Forelimb muscle (tissue), 1 donor: ENCODE results near the gene BROX. TPM values are rescaled to one million over a fixed set of nuclear protein-coding genes. Genes with fewer than 3 reads are reported as not detected.

Experiments
- DNase-seq: peaks from one replicate; pipeline ENCODE4 v3.0.0-alpha.2; 2013; ENCODE audit warnings: low read depth
- polyA plus RNA-seq: library from polyadenylated mRNA; unstranded; fragments of 120-200 nt; gene quantifications from one replicate; pipeline ENCODE4 v1.2.1, GENCODE V29; 2013; ENCODE audit not compliant: insufficient read length

The BROX gene
- polyA plus RNA-seq, 1 donor: 21.4 TPM

GRCh38 chr1:222777463-222777862 is 65.1 kb downstream of the BROX start:
- no peak for DNase-seq

- DNase-seq: no peak
These were observed 65.6 kb downstream of the BROX start for GRCh38 chr1:222777977-222778376.

- DNase-seq: no peak
These were observed 68.9 kb downstream of the BROX start for GRCh38 chr1:222781251-222781650.

- no peak for DNase-seq
These were observed 70.7 kb downstream of the BROX start for GRCh38 chr1:222783051-222783450.

GRCh38 chr1:222784371-222784770 is 72.0 kb downstream of the BROX start:
- no peak for DNase-seq

Other genes with a start within 250 kb of the BROX start
- gene HHIPL2, start 164.5 kb upstream of the BROX start, polyA plus RNA-seq: 0.09 TPM
- 8.3 TPM for gene TAF1A, start 122.6 kb upstream of the BROX start, polyA plus RNA-seq
- gene MIA3, start 94.5 kb upstream of the BROX start, polyA plus RNA-seq: 59.9 TPM
- 51.3 TPM for gene AIDA, start 73 bp upstream of the BROX start, polyA plus RNA-seq
- 0.25 TPM for gene FAM177B, start 24.6 kb downstream of the BROX start, polyA plus RNA-seq
- gene DISP1, start 102.5 kb downstream of the BROX start, polyA plus RNA-seq: 7.1 TPM